DMS53 (cell line): Measurements from ENCODE around the gene P4HB.
A peak's percentile ranks its signal among the peaks of the same experiment; 100 is the strongest.

ENCODE experiments used
- DNase-seq: peaks from one replicate; lab custom pipeline; 2025; lab: John Stamatoyannopoulos, UW

P4HB gene

GRCh38 chr17:81859906-81860755 is at the start of gene P4HB:
Gene P4HB (minus strand): TSS chr17:81860535. CDS start chr17:81860471, 64 bp downstream.
- DNase-seq: peak; percentile 67

- no peak for DNase-seq
Observed at GRCh38 chr17:81909231-81909630, 48.9 kb upstream of the P4HB start.

GRCh38 chr17:81908793-81909192 is 48.5 kb upstream of the P4HB start:
- DNase-seq: no peak

GRCh38 chr17:81907219-81908145 is 47.1 kb upstream of the P4HB start:
- no peak for DNase-seq

- peak; percentile 57 for DNase-seq
Observed at GRCh38 chr17:81906476-81907218, 46.3 kb upstream of the P4HB start.

GRCh38 chr17:81905993-81906392 is 45.7 kb upstream of the P4HB start:
- no peak for DNase-seq

GRCh38 chr17:81905424-81905875 is 45.1 kb upstream of the P4HB start:
- no peak for DNase-seq

GRCh38 chr17:81904600-81905423 is 44.5 kb upstream of the P4HB start:
- no peak for DNase-seq

GRCh38 chr17:81903896-81904599 is 43.7 kb upstream of the P4HB start:
- DNase-seq: no peak

GRCh38 chr17:81903415-81903831 is 43.1 kb upstream of the P4HB start:
- no peak for DNase-seq

- DNase-seq: no peak
Observed at GRCh38 chr17:81902653-81903414, 42.5 kb upstream of the P4HB start.

- peak; percentile 47 for DNase-seq
Observed at GRCh38 chr17:81902023-81902652, 41.8 kb upstream of the P4HB start, which contains the start of gene NPB. Gene NPB (plus strand): TSS chr17:81902238. CDS start chr17:81902278, 40 bp downstream.

- DNase-seq: no peak
Observed at GRCh38 chr17:81901167-81902022, 41.1 kb upstream of the P4HB start.

- DNase-seq: no peak
Observed at GRCh38 chr17:81900181-81900820, 40.0 kb upstream of the P4HB start.

- DNase-seq: no peak
Observed at GRCh38 chr17:81899514-81900166, 39.3 kb upstream of the P4HB start.

GRCh38 chr17:81898885-81899284 is 38.5 kb upstream of the P4HB start:
- no peak for DNase-seq
